Measurements from ENCODE around the gene PYDC2. TPM values are rescaled to one million over a fixed set of nuclear protein-coding genes. Genes with fewer than 3 reads are reported as not detected.

The PYDC2 gene
- total and polyA plus RNA-seq, 2 of the 8 experiments (the other 6 are each of a cell fraction or from before 2014, with no cell fraction given) = not detected

DNA sequence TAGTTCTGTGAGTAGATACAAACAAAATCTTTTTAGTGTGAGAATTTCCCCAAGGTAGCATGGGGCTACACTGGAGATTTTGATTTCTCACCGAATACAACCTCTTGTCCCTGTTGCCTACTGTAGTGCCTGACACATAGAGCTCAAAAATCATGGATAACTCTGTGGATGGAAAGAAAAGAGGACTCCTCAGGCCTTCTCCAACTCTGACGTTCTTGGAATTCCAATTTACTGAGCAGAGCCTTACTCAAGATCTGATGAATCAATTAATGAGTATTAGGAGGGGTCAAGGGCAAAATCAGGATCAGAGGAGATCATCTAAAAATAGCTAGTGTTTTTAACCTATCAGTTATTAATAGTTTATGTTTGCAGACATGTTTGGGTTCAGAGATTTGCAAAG is 46.7 kb upstream of the PYDC2 start:
- WGBS, 2 experiments (ENCODE audit: extremely low coverage in 1 of 2, insufficient coverage in 1 of 2, insufficient read length in 1 of 2, insufficient replicate concordance in 2 of 2, low coverage in 1 of 2, low lambda C conversion rate in 2 of 2, missing lambda C conversion rate in 1 of 2) = 41% methylated on average over 2 of the region's 2 CpGs; no CpG with 5 or more reads in 1 of the 2 experiments
- Histone ChIP-seq H3K23me2 (ENCODE audit: low read depth, low read length) (no peaks in the 10 kb centered on the region), H3K4me1 (replicated peaks in 1 of 4; ENCODE audit: control insufficient read depth in 3 of 4, insufficient read depth in 4 of 4, low read length in 3 of 4) (no peaks in the 10 kb centered on the region), H4K8ac (ENCODE audit: extremely low read depth, insufficient read depth, low read length) (no peak overlapping the region), H3K18ac (ENCODE audit: extremely low read depth, low read length) (no peak overlapping the region), H3K4ac (replicated peaks; ENCODE audit: insufficient read length, low read depth, low read length) (no peak overlapping the region), H3K56ac (replicated peaks; ENCODE audit: insufficient read length, low read depth, low read length) (no peak overlapping the region), H2AFZ (ENCODE audit: low read length) (no peak overlapping the region), H3K27me3 (replicated peaks in 1 of 4; ENCODE audit: control insufficient read depth in 3 of 4, extremely low read depth in 1 of 4, insufficient read depth in 3 of 4, low read length in 3 of 4) (no peaks in the 10 kb centered on the region), H2BK120ac (replicated peaks; ENCODE audit: low read depth, low read length) (no peak overlapping the region), H2BK20ac (ENCODE audit: low read length) (no peak overlapping the region), H2BK15ac (ENCODE audit: low read length) (no peak overlapping the region), H3K4me3 (ENCODE audit: extremely low read depth in 1 of 4, insufficient read depth in 2 of 4, low read depth in 3 of 4, low read length in 4 of 4) (no peak overlapping the region), H3K9me3 (ENCODE audit: insufficient read depth in 2 of 2, low read depth in 1 of 2, low read length in 1 of 2) (peaks cover 15 to 18% of the 10 kb centered on the region in 2 experiments), H2BK5ac (ENCODE audit: low read depth, low read length) (no peak overlapping the region), H3K79me1 (ENCODE audit: low read depth, low read length) (no peaks in the 10 kb centered on the region), H3K9ac (replicated peaks in 1 of 4; ENCODE audit: extremely low read depth in 1 of 4, low read depth in 3 of 4, low read length in 3 of 4) (no peak overlapping the region), H4K20me1 (replicated peaks in 1 of 2; ENCODE audit: control insufficient read depth in 1 of 2, insufficient read depth in 2 of 2, low read length in 2 of 2) (no peaks in the 10 kb centered on the region), H4K91ac (replicated peaks; ENCODE audit: insufficient read length, low read length) (no peak overlapping the region), H3K27ac (ENCODE audit: low read depth, low read length) (no peak overlapping the region), H4K5ac (ENCODE audit: insufficient read length, low read depth, low read length) (no peak overlapping the region), H3K4me2 (ENCODE audit: insufficient read depth in 1 of 2, low read depth in 2 of 2, low read length in 2 of 2) (no peak overlapping the region), H3K23ac (ENCODE audit: insufficient read length) (no peak overlapping the region), H3K36me3 (ENCODE audit: control insufficient read depth in 2 of 4, insufficient read depth in 4 of 4, low read length in 3 of 4) (peaks cover 0 to 3% (median 0%) of the 10 kb centered on the region in 4 experiments; a peak in 2 of 8 replicates), H2BK12ac (ENCODE audit: low read depth, low read length) (no peak overlapping the region), H2AK5ac (ENCODE audit: low read depth, low read length) (no peak overlapping the region), H3K79me2 (ENCODE audit: control insufficient read depth in 1 of 2, insufficient read depth in 2 of 2, low read length in 2 of 2) (no peaks in the 10 kb centered on the region), H3K14ac (ENCODE audit: insufficient read length) (no peak overlapping the region)
- ChIA-PET POLR2A (ENCODE audit: partially characterized antibody) (no interaction called here), CTCF (ENCODE audit: partially characterized antibody) (interaction anchor here (0.6 to 1.2 kb wide), 4 partner anchors 13 to 1030 kb away, joined by 3 to 4 read pairs (median 3); no protein-coding TSS in a partner anchor)
- FAIRE-seq (no peak), DNase-seq (ENCODE audit: low read depth in 1 of 2, low spot score in 2 of 2) (no peak)
- no peak for TF ChIP-seq HDAC2 (IDR thresholded peaks at IDR 0.05; ENCODE audit: borderline replicate concordance in 1 of 2, low read depth in 2 of 2, low read length in 2 of 2)
- TF ChIP-seq GTF2F1 (IDR thresholded peaks at IDR 0.05; ENCODE audit: borderline replicate concordance, low read depth, low read length) = no peak
- no peak for TF ChIP-seq CHD1 (IDR thresholded peaks at IDR 0.05; ENCODE audit: low read depth, low read length)
- no peak for TF ChIP-seq RFX5 (IDR thresholded peaks at IDR 0.05; ENCODE audit: borderline replicate concordance, low read depth, low read length)
- TF ChIP-seq BCL11A (IDR thresholded peaks at IDR 0.05; ENCODE audit: low read depth in 2 of 2, low read length in 2 of 2) = no peak
- TF ChIP-seq CTCF (IDR thresholded peaks at IDR 0.05; ENCODE audit: control extremely low read depth in 1 of 3, insufficient read depth in 1 of 3, low read depth in 1 of 3, low read length in 3 of 3) = no peak
- TF ChIP-seq BRCA1 (IDR thresholded peaks at IDR 0.05; ENCODE audit: low read depth, low read length) = no peak
- no peak for TF ChIP-seq KDM5A (IDR thresholded peaks at IDR 0.05; ENCODE audit: low read length)
- TF ChIP-seq MAFK (IDR thresholded peaks at IDR 0.05; ENCODE audit: low read depth, low read length) = no peak
- no peak for TF ChIP-seq SAP30 (IDR thresholded peaks at IDR 0.05; ENCODE audit: insufficient read depth, insufficient replicate concordance, low read length)
- TF ChIP-seq ASH2L (IDR thresholded peaks at IDR 0.05; ENCODE audit: low read length) = no peak
- no peak for TF ChIP-seq POLR2A (IDR thresholded peaks at IDR 0.05; ENCODE audit: control extremely low read depth in 1 of 2, low read depth in 2 of 2, low read length in 2 of 2)

Measured in H1 (cell line).